Right lobe of liver (tissue), 4 donors: ENCODE measurements around the gene ARPC1B.

Experiments used
- POLR2A ChIP-seq: fragments of 450-650 bp; IDR thresholded peaks from one replicate; pipeline ENCODE4 v1.6.1; 2017; ENCODE audit warnings: antibody characterized with exemption, mild to moderate bottlenecking
- TF ChIP-seq, protein P1 (sequence below), 4 donors: fragments of 200-600 bp in 3 of 4; fragments of 450-650 bp in 1 of 4; IDR thresholded peaks; one replicate each; pipeline versions ENCODE4 v1.5.1 to v1.8.0; 2016 to 2022; ENCODE audit warnings: antibody characterized with exemption in 4 of 4, mild to moderate bottlenecking in 2 of 4
- donor health status: DM: no; HTN: no; CAD: no.
- donor health status: DM: no; HTN: no; CAD: no.
- donor health status: DM: no; HTN: yes; CAD: no.

DNA sequence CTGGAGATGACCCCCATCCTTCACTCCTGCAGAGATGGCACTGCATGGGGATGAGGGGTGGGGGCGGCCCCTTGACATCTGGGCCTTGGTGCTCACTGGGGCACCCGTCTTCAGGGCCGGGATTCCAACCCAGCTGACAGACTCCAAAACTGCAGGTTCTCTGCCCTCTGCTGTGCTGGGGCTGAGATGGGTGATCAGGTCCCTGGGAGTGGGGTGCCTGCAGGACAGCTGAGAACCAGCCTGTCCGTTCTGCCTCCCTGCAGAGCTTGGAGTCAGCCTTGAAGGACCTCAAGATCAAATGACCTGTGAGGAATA lies 19.6 kb downstream of the ARPC1B start:
- TF ChIP-seq, protein P1, sequence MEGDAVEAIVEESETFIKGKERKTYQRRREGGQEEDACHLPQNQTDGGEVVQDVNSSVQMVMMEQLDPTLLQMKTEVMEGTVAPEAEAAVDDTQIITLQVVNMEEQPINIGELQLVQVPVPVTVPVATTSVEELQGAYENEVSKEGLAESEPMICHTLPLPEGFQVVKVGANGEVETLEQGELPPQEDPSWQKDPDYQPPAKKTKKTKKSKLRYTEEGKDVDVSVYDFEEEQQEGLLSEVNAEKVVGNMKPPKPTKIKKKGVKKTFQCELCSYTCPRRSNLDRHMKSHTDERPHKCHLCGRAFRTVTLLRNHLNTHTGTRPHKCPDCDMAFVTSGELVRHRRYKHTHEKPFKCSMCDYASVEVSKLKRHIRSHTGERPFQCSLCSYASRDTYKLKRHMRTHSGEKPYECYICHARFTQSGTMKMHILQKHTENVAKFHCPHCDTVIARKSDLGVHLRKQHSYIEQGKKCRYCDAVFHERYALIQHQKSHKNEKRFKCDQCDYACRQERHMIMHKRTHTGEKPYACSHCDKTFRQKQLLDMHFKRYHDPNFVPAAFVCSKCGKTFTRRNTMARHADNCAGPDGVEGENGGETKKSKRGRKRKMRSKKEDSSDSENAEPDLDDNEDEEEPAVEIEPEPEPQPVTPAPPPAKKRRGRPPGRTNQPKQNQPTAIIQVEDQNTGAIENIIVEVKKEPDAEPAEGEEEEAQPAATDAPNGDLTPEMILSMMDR (IDR thresholded peaks at IDR 0.05): no peak
- TF ChIP-seq POLR2A: no peak
